Endothelial cell of umbilical vein (primary cell): ENCODE measurements around the gene SGPL1.

Source experiments
- POLR2A ChIP-seq: IDR thresholded peaks from 2 replicates; pipeline ENCODE4 v1.6.1; 2012; ENCODE audit warnings: low read depth, mild to moderate bottlenecking, control low read depth, low read length
- POLR2AphosphoS5 ChIP-seq: IDR thresholded peaks from 2 replicates; pipeline ENCODE4 v1.6.1; 2012; ENCODE audit warnings: low read depth, mild to moderate bottlenecking, control low read depth, low read length, moderate library complexity; ENCODE audit not compliant: insufficient read depth
- TF ChIP-seq, protein P1 (sequence below), 2 donors: IDR thresholded peaks; 1 replicate in 1 of 2; 2 replicates in 1 of 2; pipeline ENCODE4 v1.5.1; 2011; ENCODE audit warnings: low read length in 2 of 2, mild to moderate bottlenecking in 2 of 2, moderate library complexity in 2 of 2, control low read depth in 1 of 2, inconsistent platforms in 1 of 2, low read depth in 1 of 2; ENCODE audit not compliant: insufficient read depth in 1 of 2; ENCODE audit errors: extremely low read depth in 1 of 2

DNA sequence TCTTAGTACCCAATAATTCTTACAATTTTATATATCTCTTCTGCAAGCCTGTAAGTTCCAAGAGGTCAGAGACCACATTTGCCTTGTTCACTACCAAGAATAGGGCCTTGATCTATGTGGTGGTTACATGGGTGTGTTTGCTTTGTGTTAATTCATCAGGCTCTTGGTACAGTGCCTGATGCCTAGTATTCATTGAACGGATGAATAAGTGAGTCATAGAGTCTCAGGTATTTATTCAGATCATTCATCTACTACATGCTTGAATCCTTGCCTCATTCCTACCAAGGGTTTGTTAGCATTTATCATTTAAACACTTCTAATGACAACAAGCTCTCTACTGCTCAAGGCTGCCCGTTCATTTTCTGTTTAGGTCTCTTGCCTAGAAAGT, 11.3 kb upstream of the SGPL1 start:
- TF ChIP-seq, protein P1, sequence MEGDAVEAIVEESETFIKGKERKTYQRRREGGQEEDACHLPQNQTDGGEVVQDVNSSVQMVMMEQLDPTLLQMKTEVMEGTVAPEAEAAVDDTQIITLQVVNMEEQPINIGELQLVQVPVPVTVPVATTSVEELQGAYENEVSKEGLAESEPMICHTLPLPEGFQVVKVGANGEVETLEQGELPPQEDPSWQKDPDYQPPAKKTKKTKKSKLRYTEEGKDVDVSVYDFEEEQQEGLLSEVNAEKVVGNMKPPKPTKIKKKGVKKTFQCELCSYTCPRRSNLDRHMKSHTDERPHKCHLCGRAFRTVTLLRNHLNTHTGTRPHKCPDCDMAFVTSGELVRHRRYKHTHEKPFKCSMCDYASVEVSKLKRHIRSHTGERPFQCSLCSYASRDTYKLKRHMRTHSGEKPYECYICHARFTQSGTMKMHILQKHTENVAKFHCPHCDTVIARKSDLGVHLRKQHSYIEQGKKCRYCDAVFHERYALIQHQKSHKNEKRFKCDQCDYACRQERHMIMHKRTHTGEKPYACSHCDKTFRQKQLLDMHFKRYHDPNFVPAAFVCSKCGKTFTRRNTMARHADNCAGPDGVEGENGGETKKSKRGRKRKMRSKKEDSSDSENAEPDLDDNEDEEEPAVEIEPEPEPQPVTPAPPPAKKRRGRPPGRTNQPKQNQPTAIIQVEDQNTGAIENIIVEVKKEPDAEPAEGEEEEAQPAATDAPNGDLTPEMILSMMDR (IDR thresholded peaks at IDR 0.05; ENCODE audit: extremely low read depth in 1 of 2, insufficient read depth in 1 of 2, low read depth in 1 of 2, low read length in 2 of 2): no peak
- TF ChIP-seq POLR2A: no peak
- no peak for TF ChIP-seq POLR2AphosphoS5
